ENCODE measurements around the gene ZNF524.
"Not testable (repeated sequence)": the region's sequence is repeated elsewhere in the genome, so short reads cannot be mapped to it uniquely, and the experiment has no call there.

The ZNF524 gene

DNA sequence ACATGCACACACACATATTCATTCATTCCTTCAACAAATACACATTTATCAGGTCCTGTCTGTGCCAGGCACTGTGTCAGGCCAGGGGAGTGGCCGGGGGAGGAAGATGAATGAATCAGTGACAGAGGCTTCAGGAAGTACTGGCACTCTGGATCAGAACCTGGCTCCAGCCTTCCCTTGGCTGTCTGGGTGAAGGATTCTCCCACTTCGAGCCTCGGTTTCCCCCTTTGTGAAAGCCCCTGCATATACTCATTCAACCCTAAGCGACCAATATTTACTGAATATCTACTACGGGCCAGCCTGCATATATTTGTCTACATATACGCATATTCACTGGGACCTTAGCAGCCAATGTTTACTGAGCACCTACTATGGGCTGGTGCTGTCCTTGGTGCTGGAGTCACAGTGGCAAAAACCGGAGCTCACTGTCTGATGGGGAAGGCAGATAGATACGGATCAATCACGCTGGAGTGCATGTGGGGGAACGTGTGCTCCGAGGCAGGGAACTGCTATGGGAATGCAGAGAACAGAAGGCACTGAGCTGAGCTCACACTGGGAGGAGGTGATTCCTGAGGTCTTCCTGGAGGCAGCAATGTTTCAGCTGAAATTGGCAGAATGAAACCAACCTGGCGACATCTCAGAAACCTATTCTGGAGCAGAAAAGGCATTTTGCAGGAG, 18.8 kb upstream of the ZNF524 start:
- DNase-seq = no peak

DNA sequence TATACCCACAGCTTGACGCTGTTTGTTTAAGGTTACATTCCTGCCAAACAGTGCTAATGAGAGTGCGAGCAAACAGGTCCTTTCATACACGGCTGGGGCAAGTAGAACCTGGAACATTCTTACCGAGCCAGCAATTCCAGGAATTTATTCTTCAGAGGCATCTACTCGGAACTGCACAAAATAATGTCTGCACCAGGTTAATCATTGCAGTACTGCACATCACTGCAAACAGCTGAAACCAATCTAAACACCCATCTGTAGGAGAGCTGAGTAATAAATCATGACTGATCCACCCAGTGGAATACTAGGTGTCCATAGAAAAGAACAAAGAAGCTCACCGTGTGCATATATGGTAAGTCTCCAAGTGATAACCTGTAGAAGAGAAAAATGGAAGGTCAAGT, 18.3 kb upstream of the ZNF524 start:
- DNase-seq = peak; percentile 31

DNA sequence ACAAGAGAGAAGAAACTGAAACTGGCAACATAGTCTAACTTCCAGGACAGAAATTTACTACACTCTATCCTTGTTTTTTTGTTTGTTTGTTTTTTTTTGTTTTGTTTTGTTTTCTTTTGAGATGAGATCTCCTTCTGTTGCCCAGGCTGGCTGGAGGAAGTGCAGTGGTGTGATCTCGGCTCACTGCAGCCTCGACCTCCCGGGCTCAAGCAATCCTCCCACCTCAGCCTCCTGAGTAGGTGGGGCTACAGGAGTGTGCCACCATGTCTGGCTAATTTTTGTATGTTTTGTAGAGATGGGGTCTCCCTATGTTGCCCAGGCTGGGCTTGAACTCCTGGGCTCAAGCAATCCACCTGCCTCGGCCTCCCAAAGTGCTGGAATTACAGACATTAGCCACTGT, 17.8 kb upstream of the ZNF524 start:
- not testable (repeated sequence) for DNase-seq

DNA sequence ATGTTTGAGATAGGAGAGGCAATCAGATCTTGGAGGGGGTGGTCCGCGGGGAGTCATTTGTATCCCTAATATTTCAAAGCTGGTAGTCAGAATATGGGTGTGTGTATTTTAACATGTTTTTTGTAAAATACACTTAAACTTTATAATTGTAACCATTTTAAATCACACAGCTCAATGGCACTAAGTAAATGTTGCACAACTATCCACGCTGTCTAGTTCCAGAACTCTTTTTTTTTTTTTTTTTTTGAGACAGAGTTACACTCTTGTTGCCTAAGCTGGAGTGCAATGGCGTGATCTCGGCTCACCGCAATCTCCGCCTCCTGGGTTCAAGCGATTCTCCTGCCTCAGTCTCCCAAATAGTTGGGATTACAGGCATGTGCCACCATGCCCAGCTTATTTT, 16.2 kb upstream of the ZNF524 start:
- DNase-seq = not testable (repeated sequence)

DNA sequence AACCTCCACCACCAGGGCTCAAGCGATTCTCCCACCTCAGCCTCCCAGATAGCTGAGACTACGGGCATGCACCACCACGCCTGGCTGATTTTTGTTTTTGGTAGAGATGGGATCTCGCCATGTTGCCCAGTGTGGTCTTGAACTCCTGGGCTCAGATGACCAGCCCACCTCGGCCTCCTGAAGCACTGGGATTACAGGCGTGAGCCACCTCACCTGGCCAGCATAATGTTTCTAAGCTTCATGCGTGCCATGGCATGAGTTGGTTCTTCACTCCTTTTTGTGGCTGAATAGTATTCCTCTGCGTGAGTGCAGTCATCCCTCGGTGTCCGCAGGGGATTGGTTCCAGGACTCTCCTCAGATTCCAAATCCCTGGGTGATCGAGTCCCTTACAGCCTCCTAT, 15.2 kb upstream of the ZNF524 start:
- DNase-seq = no peak

GRCh38 chr19:55585658-55586339, 14.3 kb upstream of the ZNF524 start:
- peak; percentile 90 for DNase-seq

- DNase-seq = peak; percentile 90
Observed at GRCh38 chr19:55586976-55587668, 13.0 kb upstream of the ZNF524 start.

DNA sequence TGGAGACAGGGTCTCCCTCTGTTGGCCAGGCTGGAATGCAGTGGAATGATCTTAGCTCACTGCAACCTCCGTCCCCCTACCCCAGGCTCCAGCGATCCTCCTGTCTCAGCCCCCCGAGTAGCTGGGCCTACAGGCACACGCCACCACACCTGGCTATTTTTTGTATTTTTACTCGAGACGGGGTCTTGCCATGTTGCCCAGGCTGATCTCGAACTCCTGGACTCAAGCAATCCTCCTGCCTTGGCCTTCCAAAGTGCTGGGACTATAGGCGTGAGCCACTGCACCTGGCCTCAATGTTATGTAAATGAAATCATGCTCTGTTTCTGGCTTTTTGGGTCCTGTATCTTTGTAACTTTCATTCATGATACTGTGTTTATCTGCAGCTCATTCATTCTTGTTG, 11.3 kb upstream of the ZNF524 start:
- no peak for DNase-seq

GRCh38 chr19:55590109-55590508, 10.0 kb upstream of the ZNF524 start:
- DNase-seq = no peak

DNA sequence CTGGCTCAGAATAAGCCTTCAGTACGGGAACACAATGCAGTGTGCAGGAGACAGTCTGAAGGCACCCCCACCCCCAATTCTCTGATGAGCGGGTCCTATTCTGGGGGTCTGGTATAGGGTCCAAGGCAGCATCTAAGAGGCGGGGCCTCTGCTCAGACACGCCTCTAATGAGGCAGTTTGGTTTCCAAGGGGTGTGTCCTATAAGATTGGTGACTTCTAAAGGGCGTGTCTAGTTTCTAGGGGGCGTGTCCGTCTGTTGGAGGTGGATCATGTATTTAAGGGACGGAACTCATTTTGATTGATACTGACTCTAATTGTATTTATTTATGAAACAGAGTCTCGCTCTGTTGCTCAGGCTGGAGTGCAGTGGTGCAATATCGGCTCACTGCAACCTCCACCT, 9.5 kb upstream of the ZNF524 start:
- DNase-seq = no peak

GRCh38 chr19:55591555-55591954, 8.5 kb upstream of the ZNF524 start:
- no peak for DNase-seq

DNA sequence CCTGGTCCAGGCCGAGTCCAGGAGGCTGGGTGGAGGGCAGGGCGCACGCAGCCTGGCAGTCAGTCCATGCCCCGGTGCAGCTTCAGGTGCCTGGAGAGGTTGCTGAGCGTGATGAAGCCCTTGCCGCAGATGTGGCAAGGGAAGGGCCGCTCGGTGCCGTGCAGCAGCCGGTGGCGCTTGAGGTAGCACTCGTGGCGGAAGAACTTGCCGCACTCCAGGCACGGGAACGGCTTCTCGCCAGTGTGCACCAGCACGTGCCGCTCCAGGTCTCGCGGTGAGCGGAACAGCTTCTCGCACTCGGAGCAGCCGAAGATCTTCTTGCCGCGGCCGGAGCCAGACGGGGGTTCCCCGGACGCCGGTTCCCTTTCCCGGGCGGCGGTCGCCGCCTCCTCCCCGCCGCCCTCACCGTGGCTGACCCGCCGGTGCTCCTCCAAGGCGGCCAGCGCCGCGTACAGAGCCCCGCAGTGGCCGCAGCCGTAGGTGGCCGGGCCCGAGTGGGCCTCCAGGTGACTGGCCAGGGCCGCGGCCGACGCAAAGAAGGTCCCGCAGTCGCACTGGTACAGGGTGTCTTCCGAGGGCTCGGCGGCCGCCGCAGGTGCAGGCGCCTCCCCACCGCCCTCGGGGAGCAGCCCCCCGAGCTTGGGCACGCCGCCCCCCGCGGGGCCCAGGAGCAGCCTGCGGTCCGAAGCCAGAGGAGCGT, 7.5 kb upstream of the ZNF524 start:
- DNase-seq = no peak

- no peak for DNase-seq
Observed at GRCh38 chr19:55593096-55593772, 6.9 kb upstream of the ZNF524 start.

- DNase-seq = no peak
Observed at GRCh38 chr19:55594996-55595545, 5.0 kb upstream of the ZNF524 start.

- DNase-seq = no peak
Observed at GRCh38 chr19:55596304-55596703, 3.8 kb upstream of the ZNF524 start.

- DNase-seq = no peak
Observed at GRCh38 chr19:55597501-55597921, 2.6 kb upstream of the ZNF524 start.

- DNase-seq = no peak
Observed at GRCh38 chr19:55598034-55598433, 2.1 kb upstream of the ZNF524 start.

DNA sequence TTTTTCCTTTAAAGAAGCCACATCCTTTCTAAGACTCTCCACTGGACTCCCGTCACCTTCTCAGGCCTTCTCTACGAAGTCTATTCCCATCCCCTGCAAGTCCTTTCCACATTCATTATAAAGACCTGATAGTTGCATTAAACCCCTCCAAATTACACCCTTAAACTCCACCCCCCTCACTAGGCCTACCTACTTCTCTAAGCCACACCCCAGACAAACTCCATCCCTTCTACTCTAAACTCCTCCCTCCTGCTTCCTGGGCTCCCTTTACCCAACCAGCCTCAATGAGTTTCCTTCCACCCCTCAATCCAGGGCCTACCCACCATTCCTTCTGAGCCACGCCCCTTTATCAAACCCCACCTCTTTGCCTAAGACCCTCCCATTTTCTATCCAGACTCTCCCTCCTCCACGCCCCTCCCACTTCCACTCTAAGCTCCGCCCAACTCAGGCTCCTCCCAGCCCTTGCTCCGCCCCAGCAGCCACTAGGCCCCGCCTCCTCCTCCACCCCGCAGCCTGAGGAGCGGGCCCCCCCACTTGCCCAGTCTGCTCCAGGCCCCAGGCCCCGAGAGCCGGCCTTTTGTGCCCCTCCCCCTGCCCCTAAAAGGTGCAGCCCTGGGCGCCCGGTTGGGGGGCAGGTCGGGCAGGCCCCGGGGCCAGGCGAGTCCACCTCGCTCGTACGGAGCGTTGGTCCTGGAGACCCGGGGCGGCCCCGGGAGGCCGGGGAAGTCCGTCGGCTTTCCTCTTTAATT, 1.2 kb upstream of the ZNF524 start:
- peak; percentile 95 for DNase-seq

- DNase-seq = peak; percentile 99
Observed at GRCh38 chr19:55599468-55599841, 633 bp upstream of the ZNF524 start, which contains the start of gene FIZ1. Gene FIZ1 (minus strand): TSS chr19:55599517. CDS start chr19:55597865, 1,652 bp downstream.

GRCh38 chr19:55600662-55601028, 557 bp downstream of the ZNF524 start:
- no peak for DNase-seq

DNA sequence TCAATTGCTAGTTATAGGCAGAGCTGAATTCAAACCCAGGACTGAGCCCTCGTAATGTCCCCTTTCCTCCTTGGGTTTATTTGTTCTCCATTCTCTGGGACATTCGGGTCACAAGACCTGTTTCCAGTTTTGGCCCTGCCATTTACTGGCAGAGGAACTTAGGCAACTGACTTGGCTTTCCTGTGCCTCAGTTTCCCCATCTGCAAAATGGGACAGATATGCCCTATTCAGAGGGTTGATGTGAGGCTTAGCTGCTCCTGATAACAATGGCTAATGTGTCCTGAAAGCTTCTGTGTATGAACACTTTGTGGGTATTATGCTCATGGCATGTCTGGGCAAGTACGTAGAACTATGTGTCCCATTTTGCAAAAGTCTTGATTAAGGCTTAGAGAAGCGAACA, 996 bp downstream of the ZNF524 start:
- DNase-seq = no peak
